Nephron (organoid): ENCODE data around the gene LAMTOR3.

Experiments used
- H3K27ac Mint-ChIP-seq, 3 experiments: 2 replicates each; pipeline ENCODE4 v1.8.0; 2020; ENCODE audit warnings: mixed read lengths in 3 of 3, mild to moderate bottlenecking in 2 of 3, moderate library complexity in 1 of 3
- H3K27me3 Mint-ChIP-seq: 2 replicates; pipeline ENCODE4 v1.8.0; 2021; ENCODE audit warnings: low read depth, mild to moderate bottlenecking, moderate library complexity, mixed read lengths
- H3K36me3 Mint-ChIP-seq: 2 replicates; pipeline ENCODE4 v1.8.0; 2020; ENCODE audit warnings: low read depth, mixed read lengths
- H3K4me1 Mint-ChIP-seq: 2 replicates; pipeline ENCODE4 v1.8.0; 2020; ENCODE audit warnings: mixed read lengths
- H3K4me3 Mint-ChIP-seq, 3 experiments: 2 replicates each; pipeline ENCODE4 v1.8.0; 2020; ENCODE audit warnings: mild to moderate bottlenecking in 3 of 3, mixed read lengths in 3 of 3, moderate library complexity in 2 of 3
- H3K9me3 Mint-ChIP-seq: 2 replicates; pipeline ENCODE4 v1.8.0; 2020; ENCODE audit warnings: mixed read lengths
- CTCF ChIP-seq, 3 experiments: fragments of 200-600 bp; sonication (generic); IDR thresholded peaks; one replicate each; pipeline ENCODE4 v1.5.0; 2021; ENCODE audit warnings: antibody characterized with exemption in 3 of 3; ENCODE audit not compliant: unreplicated experiment in 3 of 3

Gene LAMTOR3

DNA sequence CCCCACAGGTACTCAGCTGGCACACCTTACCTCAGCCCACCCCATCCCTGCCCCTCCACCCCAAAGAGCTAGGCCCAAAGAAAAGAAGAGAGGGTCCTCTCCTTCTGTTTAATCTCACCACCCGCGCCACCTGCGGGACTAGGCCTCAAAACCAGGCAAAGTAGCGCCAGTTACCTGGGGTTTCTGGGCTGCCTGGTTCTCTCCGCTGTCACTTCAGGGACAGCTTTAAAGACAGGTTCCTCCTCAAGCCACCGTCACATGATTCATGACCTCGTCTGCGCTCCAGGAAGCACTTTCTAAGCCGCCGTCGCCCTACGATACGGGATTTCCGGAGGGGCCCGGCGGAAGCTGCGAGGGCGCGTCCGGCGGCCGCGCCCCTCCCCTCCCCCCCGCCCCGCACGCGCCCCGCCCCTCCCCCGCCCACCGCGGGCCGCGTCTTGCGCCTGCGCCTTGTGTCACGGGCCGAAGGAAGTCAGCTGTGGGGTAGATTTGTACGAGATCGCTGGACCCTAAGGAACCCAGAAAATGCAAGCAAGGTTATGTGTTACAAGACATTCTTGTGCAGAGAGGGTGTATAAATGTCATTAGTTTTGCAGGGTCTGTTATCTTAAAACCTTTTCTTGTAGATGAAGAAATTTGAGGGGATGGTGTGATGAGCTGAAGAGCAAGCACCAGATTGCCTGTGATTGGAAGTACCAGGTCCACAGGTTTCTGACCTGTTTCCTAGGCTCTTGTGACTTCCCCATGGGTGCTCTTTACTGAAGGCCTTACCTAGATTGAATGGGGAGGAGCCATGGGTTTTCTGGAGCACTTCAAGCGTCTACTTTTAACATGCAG lies at the start of gene LAMTOR3:
Gene LAMTOR3, minus strand, starts transcription at position 267 of the 837 bp plus-strand sequence. CDS start 464 bp downstream, outside the sequence.
- Mint-ChIP-seq H3K27me3 (no peaks in the 10 kb centered on the region), H3K9me3 (no peaks in the 10 kb centered on the region), H3K4me1 (peaks cover 38% of the 10 kb centered on the region), H3K36me3 (peaks cover 6% of the 10 kb centered on the region), H3K27ac (peak within 1 kb of the TSS; percentile 97 to 99 (median 98)), H3K4me3 (peak within 1 kb of the TSS; percentile 99 to 100 (median 100))
- no peak for TF ChIP-seq CTCF (IDR thresholded peaks at IDR 0.05; ENCODE audit: unreplicated experiment in 3 of 3)

- TF ChIP-seq CTCF (IDR thresholded peaks at IDR 0.05; ENCODE audit: unreplicated experiment in 3 of 3), result no peak
- H3K4me3 Mint-ChIP-seq, result no peak overlapping the region
- H3K4me1 Mint-ChIP-seq, result peaks cover 5% of the 10 kb centered on the region
- H3K27ac Mint-ChIP-seq, result no peak overlapping the region
- H3K9me3 Mint-ChIP-seq, result peaks cover 30% of the 10 kb centered on the region
- H3K36me3 Mint-ChIP-seq, result peaks cover 62% of the 10 kb centered on the region
- no peaks in the 10 kb centered on the region for H3K27me3 Mint-ChIP-seq
Observed at GRCh38 chr4:99938243-99938753, 44.1 kb upstream of the LAMTOR3 start.

GRCh38 chr4:99934891-99935290 lies 40.7 kb upstream of the LAMTOR3 start:
- no peak for TF ChIP-seq CTCF (IDR thresholded peaks at IDR 0.05; ENCODE audit: unreplicated experiment in 3 of 3)
- no peaks in the 10 kb centered on the region for H3K27me3 Mint-ChIP-seq
- H3K4me3 Mint-ChIP-seq, result no peak overlapping the region
- no peaks in the 10 kb centered on the region for H3K4me1 Mint-ChIP-seq
- H3K9me3 Mint-ChIP-seq, result peaks cover 41% of the 10 kb centered on the region
- peaks cover 75% of the 10 kb centered on the region for H3K36me3 Mint-ChIP-seq
- H3K27ac Mint-ChIP-seq, result no peak overlapping the region

DNA sequence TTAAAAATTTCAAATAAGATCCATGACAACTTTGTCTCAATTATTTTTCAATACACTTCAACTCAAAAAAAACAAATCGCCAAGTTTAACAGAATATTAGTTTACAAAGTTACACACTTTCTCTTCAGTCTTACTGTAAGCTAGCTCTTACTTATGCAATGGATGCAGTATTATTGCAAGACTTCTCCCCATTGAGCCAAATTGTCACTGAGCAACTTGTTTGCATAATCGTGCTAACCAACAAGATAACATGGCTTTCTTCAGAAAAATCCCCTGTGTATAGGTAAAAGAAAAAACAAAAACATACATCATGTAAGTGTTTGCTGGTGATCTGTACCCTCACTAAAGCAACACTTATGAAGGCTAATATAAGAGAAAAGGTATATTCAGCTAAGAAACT lies 33.3 kb upstream of the LAMTOR3 start:
- Mint-ChIP-seq H3K9me3 (peaks cover 7% of the 10 kb centered on the region), H3K27me3 (no peaks in the 10 kb centered on the region), H3K4me3 (no peak overlapping the region), H3K4me1 (no peaks in the 10 kb centered on the region), H3K36me3 (peaks cover 39% of the 10 kb centered on the region), H3K27ac (no peak overlapping the region)
- TF ChIP-seq CTCF (IDR thresholded peaks at IDR 0.05; ENCODE audit: unreplicated experiment in 3 of 3), result no peak

DNA sequence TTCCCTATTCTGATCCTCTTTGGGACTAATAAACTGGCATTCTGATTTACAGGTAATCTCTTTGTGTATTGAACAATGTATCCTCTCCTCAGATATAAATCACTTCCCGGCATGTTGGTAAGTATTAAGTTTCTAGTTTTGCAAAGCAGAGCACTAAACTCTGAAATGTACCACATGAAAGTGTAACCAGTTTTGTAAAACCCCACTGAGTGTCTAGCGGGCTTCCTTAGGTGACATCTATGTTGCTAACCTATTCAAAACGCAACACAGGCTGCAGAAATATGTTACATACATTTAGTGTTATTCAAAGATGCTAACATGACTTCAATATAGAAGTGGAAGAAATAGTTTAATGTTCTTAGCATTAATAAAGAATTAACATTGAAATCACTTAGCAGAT lies 26.9 kb upstream of the LAMTOR3 start:
- TF ChIP-seq CTCF (IDR thresholded peaks at IDR 0.05; ENCODE audit: unreplicated experiment in 3 of 3), result no peak
- no peak overlapping the region for H3K4me3 Mint-ChIP-seq
- no peaks in the 10 kb centered on the region for H3K27me3 Mint-ChIP-seq

More for the DNA sequence above, 26.9 kb upstream of the LAMTOR3 start:
- Mint-ChIP-seq H3K27ac (no peak overlapping the region), H3K9me3 (peaks cover 5% of the 10 kb centered on the region), H3K36me3 (peaks cover 46% of the 10 kb centered on the region), H3K4me1 (no peaks in the 10 kb centered on the region)
